ENCODE results near the gene GFRAL. TPM values are rescaled to one million over a fixed set of nuclear protein-coding genes. Genes with fewer than 3 reads are reported as not detected.

The GFRAL gene, protein sequence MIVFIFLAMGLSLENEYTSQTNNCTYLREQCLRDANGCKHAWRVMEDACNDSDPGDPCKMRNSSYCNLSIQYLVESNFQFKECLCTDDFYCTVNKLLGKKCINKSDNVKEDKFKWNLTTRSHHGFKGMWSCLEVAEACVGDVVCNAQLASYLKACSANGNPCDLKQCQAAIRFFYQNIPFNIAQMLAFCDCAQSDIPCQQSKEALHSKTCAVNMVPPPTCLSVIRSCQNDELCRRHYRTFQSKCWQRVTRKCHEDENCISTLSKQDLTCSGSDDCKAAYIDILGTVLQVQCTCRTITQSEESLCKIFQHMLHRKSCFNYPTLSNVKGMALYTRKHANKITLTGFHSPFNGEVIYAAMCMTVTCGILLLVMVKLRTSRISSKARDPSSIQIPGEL
- total RNA-seq (2022; extraction: Qiagen RNA extraction; ENCODE audit: low read depth): not detected in 5 replicates

DNA sequence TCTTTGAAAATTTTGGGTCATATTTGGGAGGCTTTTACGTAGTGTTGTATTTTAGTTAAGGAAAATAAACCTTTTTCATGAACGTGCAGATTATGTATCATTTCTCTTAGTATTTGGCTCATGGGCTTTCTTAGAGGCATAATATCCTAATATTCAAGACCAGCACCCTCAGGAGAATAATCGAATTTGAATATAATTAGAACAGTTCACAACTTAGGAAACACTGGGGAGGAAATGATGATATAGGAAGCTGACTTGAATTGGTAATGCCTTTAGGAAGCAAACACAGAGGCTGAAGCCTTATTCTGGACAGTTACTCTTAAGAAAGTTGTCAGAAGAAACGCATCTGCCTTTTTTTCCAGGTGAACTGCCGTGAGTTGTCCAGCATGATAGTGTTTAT lies at the start of gene GFRAL:
Gene GFRAL (plus strand): TSS at position 301 of the 400 bp plus-strand sequence. CDS start 86 bp downstream, at position 387.

Other genes with a start within 250 kb of the GFRAL start
- gene HCRTR2, start 153.0 kb upstream of the GFRAL start, total RNA-seq (2022; extraction: Qiagen RNA extraction; ENCODE audit: low read depth): not detected in 5 replicates